Measurements from ENCODE around the gene CES4A. TPM values are rescaled to one million over a fixed set of nuclear protein-coding genes. Genes with fewer than 3 reads are reported as not detected.

Gene CES4A
- total RNA-seq, 1 donor from 2014 or later, result 0.22 TPM

DNA sequence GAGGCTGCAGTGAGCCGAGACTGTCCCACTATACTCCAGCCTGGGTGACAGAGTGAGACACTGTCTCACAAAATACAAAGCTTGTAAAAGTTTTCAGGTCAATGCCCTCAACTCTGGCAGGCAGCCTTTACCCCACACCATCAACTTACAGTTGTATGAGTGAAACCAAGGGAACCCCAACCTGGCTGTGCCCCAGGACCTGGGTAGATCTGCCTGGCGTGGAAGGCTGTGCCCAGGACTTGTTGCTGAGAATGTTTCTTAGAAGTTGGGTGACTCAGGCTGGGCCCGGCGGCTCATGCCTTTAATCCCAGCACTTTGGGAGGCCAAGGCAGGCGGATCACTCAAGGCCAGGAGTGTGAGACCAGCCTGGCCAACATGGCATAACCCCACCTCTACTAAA is 19.5 kb upstream of the CES4A start:
- Histone ChIP-seq H4K20me1 (ENCODE audit: low read depth) (no peaks in the 10 kb centered on the region), H3F3A (ENCODE audit: low read depth) (no peaks in the 10 kb centered on the region), H3K4me1 (no peaks in the 10 kb centered on the region), H3K79me2 (ENCODE audit: low read depth) (no peaks in the 10 kb centered on the region), H3K27ac (no peak overlapping the region), H3K4me2 (no peak overlapping the region), H2AFZ (replicated peaks) (no peak overlapping the region), H3K4me3 (no peak overlapping the region), H3K27me3 (no peaks in the 10 kb centered on the region), H3K9ac (no peak overlapping the region), H3K9me3 (ENCODE audit: low read depth) (no peaks in the 10 kb centered on the region), H3K36me3 (no peaks in the 10 kb centered on the region)
- Mint-ChIP-seq H3K27ac (no peak overlapping the region), H3K4me3 (no peak overlapping the region), H3K27me3 (ENCODE audit: insufficient read depth, low read depth) (peaks cover 2% of the 10 kb centered on the region), H3K9me3 (no peaks in the 10 kb centered on the region), H3K36me3 (no peaks in the 10 kb centered on the region), H3K4me1 (peaks cover 7% of the 10 kb centered on the region)
- no peak for TF ChIP-seq EZH2 (IDR thresholded peaks at IDR 0.05)
- TF ChIP-seq, protein P1, sequence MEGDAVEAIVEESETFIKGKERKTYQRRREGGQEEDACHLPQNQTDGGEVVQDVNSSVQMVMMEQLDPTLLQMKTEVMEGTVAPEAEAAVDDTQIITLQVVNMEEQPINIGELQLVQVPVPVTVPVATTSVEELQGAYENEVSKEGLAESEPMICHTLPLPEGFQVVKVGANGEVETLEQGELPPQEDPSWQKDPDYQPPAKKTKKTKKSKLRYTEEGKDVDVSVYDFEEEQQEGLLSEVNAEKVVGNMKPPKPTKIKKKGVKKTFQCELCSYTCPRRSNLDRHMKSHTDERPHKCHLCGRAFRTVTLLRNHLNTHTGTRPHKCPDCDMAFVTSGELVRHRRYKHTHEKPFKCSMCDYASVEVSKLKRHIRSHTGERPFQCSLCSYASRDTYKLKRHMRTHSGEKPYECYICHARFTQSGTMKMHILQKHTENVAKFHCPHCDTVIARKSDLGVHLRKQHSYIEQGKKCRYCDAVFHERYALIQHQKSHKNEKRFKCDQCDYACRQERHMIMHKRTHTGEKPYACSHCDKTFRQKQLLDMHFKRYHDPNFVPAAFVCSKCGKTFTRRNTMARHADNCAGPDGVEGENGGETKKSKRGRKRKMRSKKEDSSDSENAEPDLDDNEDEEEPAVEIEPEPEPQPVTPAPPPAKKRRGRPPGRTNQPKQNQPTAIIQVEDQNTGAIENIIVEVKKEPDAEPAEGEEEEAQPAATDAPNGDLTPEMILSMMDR (IDR thresholded peaks at IDR 0.05), result no peak
- TF ChIP-seq EZH2phosphoT487 (IDR thresholded peaks at IDR 0.05), result no peak
- no peak for DNase-seq (ENCODE audit: low spot score)

DNA sequence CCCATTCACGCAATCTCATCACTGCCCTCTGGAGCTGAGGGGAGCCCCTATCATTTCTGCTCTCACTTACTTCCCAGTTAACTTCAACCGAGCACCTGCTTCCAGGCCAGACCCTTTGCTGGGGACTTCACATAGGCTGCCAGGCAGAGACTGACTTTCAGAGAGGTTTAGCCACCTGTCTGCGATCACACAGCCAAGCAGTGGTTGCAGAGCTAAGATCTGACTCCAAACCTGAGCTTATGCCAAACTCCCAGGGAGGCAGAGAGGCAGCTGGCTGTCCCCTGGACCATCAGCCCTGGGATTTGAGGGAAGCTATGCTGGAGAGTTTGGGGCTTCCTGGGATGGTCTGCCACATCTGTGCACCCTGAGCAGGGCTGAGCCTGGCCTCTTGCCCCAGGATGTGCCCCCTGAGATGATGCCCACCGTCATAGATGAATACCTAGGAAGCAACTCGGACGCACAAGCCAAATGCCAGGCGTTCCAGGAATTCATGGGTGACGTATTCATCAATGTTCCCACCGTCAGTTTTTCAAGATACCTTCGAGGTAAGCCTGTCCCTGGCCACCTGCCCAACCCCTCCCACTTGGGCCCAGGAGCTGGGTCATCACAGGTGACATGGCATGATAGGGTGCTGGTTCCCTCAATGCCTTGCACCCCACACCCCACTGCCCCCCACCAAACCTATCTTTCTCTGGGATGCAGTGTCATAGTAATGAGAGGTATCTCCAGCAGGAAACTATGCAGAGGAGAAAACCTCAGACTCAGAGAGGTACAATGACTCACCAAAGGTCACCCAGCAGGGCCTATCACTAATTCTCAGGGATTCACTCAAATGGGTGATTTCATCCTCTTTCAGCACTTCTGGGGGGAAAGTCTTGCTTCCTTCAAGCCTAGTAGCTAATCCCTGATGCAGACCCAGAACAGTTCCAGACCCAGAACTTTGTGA is 17.3 kb upstream of the CES4A start:
- Mint-ChIP-seq H3K4me3 (no peak overlapping the region), H3K27me3 (ENCODE audit: insufficient read depth, low read depth) (peaks cover 2% of the 10 kb centered on the region), H3K9me3 (no peaks in the 10 kb centered on the region), H3K36me3 (no peaks in the 10 kb centered on the region), H3K4me1 (peaks cover 17% of the 10 kb centered on the region), H3K27ac (no peak overlapping the region)
- H3K27ac ChIP-seq, result no peak overlapping the region
- no peaks in the 10 kb centered on the region for H3K27me3 ChIP-seq
- H3F3A ChIP-seq (ENCODE audit: low read depth), result no peaks in the 10 kb centered on the region
- no peaks in the 10 kb centered on the region for H3K4me1 ChIP-seq
- no peak overlapping the region for H3K9ac ChIP-seq
- no peaks in the 10 kb centered on the region for H3K79me2 ChIP-seq (ENCODE audit: low read depth)
- H2AFZ ChIP-seq (replicated peaks), result no peak overlapping the region
- no peaks in the 10 kb centered on the region for H4K20me1 ChIP-seq (ENCODE audit: low read depth)
- H3K4me2 ChIP-seq, result no peak overlapping the region
- DNase-seq (ENCODE audit: low spot score), result no peak
- H3K4me3 ChIP-seq, result no peak overlapping the region
- TF ChIP-seq, protein P1 (IDR thresholded peaks at IDR 0.05), result no peak
- TF ChIP-seq EZH2phosphoT487 (IDR thresholded peaks at IDR 0.05), result no peak
- TF ChIP-seq EZH2 (IDR thresholded peaks at IDR 0.05), result no peak
- H3K36me3 ChIP-seq, result no peaks in the 10 kb centered on the region
- no peaks in the 10 kb centered on the region for H3K9me3 ChIP-seq (ENCODE audit: low read depth)

GRCh38 chr16:66972983-66973382 is 15.4 kb upstream of the CES4A start:
- TF ChIP-seq, protein P1 (IDR thresholded peaks at IDR 0.05), result no peak
- TF ChIP-seq EZH2phosphoT487 (IDR thresholded peaks at IDR 0.05) (no peak), EZH2 (IDR thresholded peaks at IDR 0.05) (no peak)
- no peaks in the 10 kb centered on the region for H3K79me2 ChIP-seq (ENCODE audit: low read depth)

More at GRCh38 chr16:66972983-66973382, 15.4 kb upstream of the CES4A start:
- H3F3A ChIP-seq (ENCODE audit: low read depth), result no peaks in the 10 kb centered on the region
- Mint-ChIP-seq H3K4me1 (peaks cover 23% of the 10 kb centered on the region), H3K27me3 (ENCODE audit: insufficient read depth, low read depth) (peaks cover 6% of the 10 kb centered on the region), H3K36me3 (no peaks in the 10 kb centered on the region), H3K27ac (peak overlapping the region; percentile 43), H3K9me3 (no peaks in the 10 kb centered on the region), H3K4me3 (no peak overlapping the region)
- no peaks in the 10 kb centered on the region for H4K20me1 ChIP-seq (ENCODE audit: low read depth)
- no peak overlapping the region for H3K4me3 ChIP-seq
- peak; percentile 13 for DNase-seq (ENCODE audit: low spot score)
- H3K27me3 ChIP-seq, result no peaks in the 10 kb centered on the region
- H2AFZ ChIP-seq (replicated peaks), result no peak overlapping the region
- no peak overlapping the region for H3K4me2 ChIP-seq
- no peaks in the 10 kb centered on the region for H3K36me3 ChIP-seq
- H3K27ac ChIP-seq, result no peak overlapping the region
- no peaks in the 10 kb centered on the region for H3K9me3 ChIP-seq (ENCODE audit: low read depth)
- no peak overlapping the region for H3K9ac ChIP-seq
- H3K4me1 ChIP-seq, result no peaks in the 10 kb centered on the region
